Motor neuron (in vitro differentiated cells): Measurements from ENCODE around the gene CTNNA1. TPM values are rescaled to one million over a fixed set of nuclear protein-coding genes. Genes with fewer than 3 reads are reported as not detected.
"Not testable (repeated sequence)": the region's sequence is repeated elsewhere in the genome, so short reads cannot be mapped to it uniquely, and the experiment has no call there.

ENCODE experiments used
- ATAC-seq, 8 experiments: fragments of 200-7000 bp; cut with Tn5 transposase; replicated peaks in 6 of 8; 2 replicates each; pipeline ENCODE4 v1.8.0; 2021; ENCODE audit warnings: mild to moderate bottlenecking in 8 of 8, moderate library complexity in 8 of 8
- H3K27ac ChIP-seq, 2 donors: fragments of 250-450 bp; sonication (Bioruptor Pico); 2 replicates each; pipeline ENCODE4 v1.9.0; 2021; ENCODE audit warnings: antibody characterized with exemption in 2 of 2, mild to moderate bottlenecking in 2 of 2, moderate library complexity in 1 of 2
- H3K4me1 ChIP-seq, 2 donors: fragments of 250-450 bp; sonication (Bioruptor Pico); replicated peaks in 1 of 2; 2 replicates each; pipeline ENCODE4 v1.6.1; 2021; ENCODE audit warnings: antibody characterized with exemption in 2 of 2, mild to moderate bottlenecking in 2 of 2, moderate library complexity in 1 of 2
- H3K4me3 ChIP-seq, 5 donors: fragments of 250-450 bp; sonication (Bioruptor Pico); 2 replicates each; pipeline ENCODE4 v1.9.0; 2021; ENCODE audit warnings: antibody characterized with exemption in 5 of 5, mild to moderate bottlenecking in 5 of 5, moderate library complexity in 4 of 5
- WGBS, 10 experiments: fragments of 450-650 bp; shearing (Covaris generic); methylation state at CpG; one replicate each; pipeline ENCODE4 v1.0.0; 2022; 5-methylcytosine and 5-hydroxymethylcytosine counted together
- in situ Hi-C, 9 experiments: fragments of 400-800 bp; cut with MboI; loops; one replicate each; pipeline ENCODE4 v1.15.0; 2021; ENCODE audit warnings: low sequenced_read_pairs in 9 of 9, low pct_unique_long_range_greater_than_20kb in 2 of 9; ENCODE audit not compliant: unreplicated experiment in 9 of 9
- total RNA-seq, 8 experiments: library from RNA; unstranded; fragments of 300-600 nt; gene quantifications; 2 replicates each; pipeline versions ENCODE4 v1.2.3 to v1.2.4, GENCODE V29; 2022

The CTNNA1 gene
- total RNA-seq, 8 experiments from 2014 or later = 176 to 339 (median 205) TPM

GRCh38 chr5:138909734-138910133, 156.5 kb downstream of the CTNNA1 start:
- 71 to 100% (median 94%) methylated on average over 1 to 2 of the region's 2 CpGs; no CpG with 5 or more reads in 3 of the 10 experiments for WGBS, 10 experiments
- Histone ChIP-seq H3K4me1 (no peaks in the 10 kb centered on the region), H3K4me3 (no peak overlapping the region), H3K27ac (no peak overlapping the region)
- ATAC-seq = no peak
- in situ Hi-C loops = loop anchor here in 1 of 9 experiments (25.0 kb wide), 1 partner anchor 272 kb away; no protein-coding TSS in a partner anchor

GRCh38 chr5:138910546-138911185, 157.4 kb downstream of the CTNNA1 start:
- Histone ChIP-seq H3K4me3 (no peak overlapping the region), H3K27ac (no peak overlapping the region), H3K4me1 (no peaks in the 10 kb centered on the region)
- 89 to 96% (median 92%) methylated on average over 2 to 6 of the region's 7 CpGs; no CpG with 5 or more reads in 1 of the 10 experiments for WGBS, 10 experiments
- ATAC-seq = no peak
- in situ Hi-C loops = loop anchor here in 1 of 9 experiments (25.0 kb wide), 1 partner anchor 273 kb away; no protein-coding TSS in a partner anchor

GRCh38 chr5:138911441-138911840, 158.2 kb downstream of the CTNNA1 start:
- no peak for ATAC-seq
- Histone ChIP-seq H3K27ac (no peak overlapping the region), H3K4me1 (no peaks in the 10 kb centered on the region), H3K4me3 (no peak overlapping the region)
- in situ Hi-C loops = loop anchor here in 1 of 9 experiments (25.0 kb wide), 1 partner anchor 274 kb away; no protein-coding TSS in a partner anchor

GRCh38 chr5:138912093-138912492, 158.9 kb downstream of the CTNNA1 start:
- Histone ChIP-seq H3K27ac (no peak overlapping the region), H3K4me3 (no peak overlapping the region), H3K4me1 (no peaks in the 10 kb centered on the region)
- ATAC-seq = no peak
- 42 to 100% (median 92%) methylated on average over 2 to 4 of the region's 4 CpGs for WGBS, 10 experiments
- in situ Hi-C loops = loop anchor here in 1 of 9 experiments (25.0 kb wide), 1 partner anchor 275 kb away; no protein-coding TSS in a partner anchor

- H3K27ac ChIP-seq = no peak overlapping the region
- no peaks in the 10 kb centered on the region for H3K4me1 ChIP-seq
- 92 to 100% (median 100%) methylated on average over 1 to 3 of the region's 3 CpGs; no CpG with 5 or more reads in 3 of the 10 experiments for WGBS, 10 experiments
- no peak for ATAC-seq
- in situ Hi-C loops = loop anchor here in 1 of 9 experiments (25.0 kb wide), 1 partner anchor 276 kb away; no protein-coding TSS in a partner anchor
- no peak overlapping the region for H3K4me3 ChIP-seq
Measured at GRCh38 chr5:138913773-138914172, 160.5 kb downstream of the CTNNA1 start.

- in situ Hi-C loops = loop anchor here in 1 of 9 experiments (25.0 kb wide), 1 partner anchor 277 kb away; no protein-coding TSS in a partner anchor
- ATAC-seq = no peak
- Histone ChIP-seq H3K4me1 (peaks cover 0 to 1% of the 10 kb centered on the region in 2 donors), H3K4me3 (no peak overlapping the region), H3K27ac (no peak overlapping the region)
- whole genome bisulfite sequencing, 10 experiments = 83 to 100% (median 100%) methylated on average over 1 to 3 of the region's 3 CpGs; no CpG with 5 or more reads in 3 of the 10 experiments
Measured at GRCh38 chr5:138914338-138914737, 161.1 kb downstream of the CTNNA1 start.

GRCh38 chr5:138918686-138919085, 165.5 kb downstream of the CTNNA1 start:
- 45 to 100% (median 80%) methylated on average over 1 to 4 of the region's 4 CpGs; no CpG with 5 or more reads in 5 of the 10 experiments for WGBS, 10 experiments
- no peak overlapping the region for H3K4me3 ChIP-seq
- peaks cover 4 to 8% of the 10 kb centered on the region in 2 donors for H3K4me1 ChIP-seq
- ATAC-seq = peak in 1 of 8 experiments; percentile 38
- H3K27ac ChIP-seq = no peak overlapping the region
- in situ Hi-C loops = loop anchor here in 1 of 9 experiments (25.0 kb wide), 1 partner anchor 281 kb away; no protein-coding TSS in a partner anchor

GRCh38 chr5:138920181-138920580, 167.0 kb downstream of the CTNNA1 start:
- WGBS, 10 experiments = 94 to 100% (median 100%) methylated on average over 1 to 7 of the region's 8 CpGs; no CpG with 5 or more reads in 3 of the 10 experiments
- Histone ChIP-seq H3K4me1 (peaks cover 4 to 8% of the 10 kb centered on the region in 2 donors), H3K4me3 (no peak overlapping the region), H3K27ac (no peak overlapping the region)
- no peak for ATAC-seq
- in situ Hi-C loops = loop anchor here in 1 of 9 experiments (25.0 kb wide), 1 partner anchor 283 kb away; no protein-coding TSS in a partner anchor

GRCh38 chr5:138921362-138921761, 168.1 kb downstream of the CTNNA1 start:
- 71 to 100% (median 100%) methylated on average over 1 to 2 of the region's 2 CpGs; no CpG with 5 or more reads in 7 of the 10 experiments for WGBS, 10 experiments
- in situ Hi-C loops = loop anchor here in 1 of 9 experiments (25.0 kb wide), 1 partner anchor 284 kb away; no protein-coding TSS in a partner anchor
- H3K4me3 ChIP-seq, H3K27ac ChIP-seq, H3K4me1 ChIP-seq, ATAC-seq: not testable (repeated sequence)

GRCh38 chr5:138922494-138922893, 169.3 kb downstream of the CTNNA1 start:
- Histone ChIP-seq H3K4me1 (peaks cover 4 to 8% of the 10 kb centered on the region in 2 donors), H3K4me3 (no peak overlapping the region), H3K27ac (no peak overlapping the region)
- ATAC-seq = no peak
- in situ Hi-C loops = loop anchor here in 1 of 9 experiments (25.0 kb wide), 1 partner anchor 285 kb away; no protein-coding TSS in a partner anchor
- 57 to 100% (median 95%) methylated on average over 1 to 2 of the region's 2 CpGs; no CpG with 5 or more reads in 4 of the 10 experiments for WGBS, 10 experiments

- no peak overlapping the region for H3K27ac ChIP-seq
- in situ Hi-C loops = loop anchor here in 1 of 9 experiments (25.0 kb wide), 1 partner anchor 337 kb away; no protein-coding TSS in a partner anchor
- WGBS, 10 experiments = 90 to 100% (median 96%) methylated on average over 1 to 12 of the region's 12 CpGs
- no peak overlapping the region for H3K4me3 ChIP-seq
- no peak for ATAC-seq
- H3K4me1 ChIP-seq = peaks cover 3 to 4% of the 10 kb centered on the region in 2 donors
Measured at GRCh38 chr5:138925090-138925635, 171.9 kb downstream of the CTNNA1 start.

- ATAC-seq = no peak
- no peak overlapping the region for H3K27ac ChIP-seq
- no peak overlapping the region for H3K4me3 ChIP-seq
- no peaks in the 10 kb centered on the region for H3K4me1 ChIP-seq
- in situ Hi-C loops = loop anchor here in 1 of 9 experiments (25.0 kb wide), 1 partner anchor 336 kb away; no protein-coding TSS in a partner anchor
- 85 to 100% (median 100%) methylated on average over 1 to 8 of the region's 11 CpGs; no CpG with 5 or more reads in 6 of the 10 experiments for WGBS, 10 experiments
Measured at GRCh38 chr5:138926257-138926656, 173.0 kb downstream of the CTNNA1 start.
